Uterus (tissue), 4 donors: Measurements from ENCODE around the gene PRAMEF12. TPM values are rescaled to one million over a fixed set of nuclear protein-coding genes. Genes with fewer than 3 reads are reported as not detected.
"Not testable (repeated sequence)": the region's sequence is repeated elsewhere in the genome, so short reads cannot be mapped to it uniquely, and the experiment has no call there.

Source experiments
- DNase-seq, 2 donors: peaks; one replicate each; pipeline ENCODE4 v3.0.0-alpha.2; 2019 to 2020
- H3K27ac ChIP-seq, 2 donors: fragments of 200-600 bp; sonication (generic); 1 replicate in 1 of 2; 2 replicates in 1 of 2; pipeline ENCODE4 v1.5.1; 2016 to 2018
- H3K27me3 ChIP-seq, 2 donors: fragments of 200-600 bp; sonication (generic); one replicate each; pipeline ENCODE4 v1.5.1; 2018 to 2019; ENCODE audit warnings: control low read depth in 1 of 2
- H3K36me3 ChIP-seq, 2 donors: fragments of 200-600 bp; sonication (generic); one replicate each; pipeline ENCODE4 v1.5.1; 2019; ENCODE audit warnings: control low read depth in 1 of 2
- H3K4me1 ChIP-seq, 2 donors: fragments of 200-600 bp; sonication (generic); one replicate each; pipeline ENCODE4 v1.5.1; 2018 to 2019; ENCODE audit warnings: control low read depth in 1 of 2
- H3K4me3 ChIP-seq, 2 donors: fragments of 200-600 bp; sonication (generic); 1 replicate in 1 of 2; 2 replicates in 1 of 2; pipeline ENCODE4 v1.5.1; 2018 to 2019; ENCODE audit warnings: mild to moderate bottlenecking in 1 of 2
- H3K9me3 ChIP-seq, 2 donors: fragments of 200-600 bp; sonication (generic); one replicate each; pipeline ENCODE4 v1.5.1; 2019; ENCODE audit warnings: control low read depth in 1 of 2
- POLR2A ChIP-seq, 2 donors: fragments of 450-650 bp; IDR thresholded peaks; one replicate each; pipeline ENCODE4 v1.6.1; 2016; ENCODE audit warnings: antibody characterized with exemption in 2 of 2, mild to moderate bottlenecking in 1 of 2, moderate library complexity in 1 of 2
- intact Hi-C: fragments of 100-400 bp; cut with DNase I; formaldehyde crosslinking; loops from one replicate; pipeline ENCODE4 v1.15.1; 2023; ENCODE audit warnings: low total_unique reads
- total RNA-seq, 4 donors: library from RNA; depleted of rRNA in 3 of 4; stranded (reverse); fragments of >200 nt in 3 of 4; gene quantifications; one replicate each; pipeline versions ENCODE4 v1.1.0 to v1.2.4, GENCODE V29; 2014 to 2023
- TF ChIP-seq, protein P1 (sequence below), 4 experiments: fragments of 200-600 bp in 2 of 4; fragments of 450-650 bp in 2 of 4; sonication (generic) in 2 of 4; IDR thresholded peaks; one replicate each; pipeline ENCODE4 v1.5.1; 2016 to 2019; ENCODE audit warnings: antibody characterized with exemption in 4 of 4, mild to moderate bottlenecking in 2 of 4, moderate library complexity in 1 of 4
- donor health status: DM: yes; HTN: yes; CAD: no.

PRAMEF12 gene
- total RNA-seq, 4 donors from 2014 or later = not detected

DNA sequence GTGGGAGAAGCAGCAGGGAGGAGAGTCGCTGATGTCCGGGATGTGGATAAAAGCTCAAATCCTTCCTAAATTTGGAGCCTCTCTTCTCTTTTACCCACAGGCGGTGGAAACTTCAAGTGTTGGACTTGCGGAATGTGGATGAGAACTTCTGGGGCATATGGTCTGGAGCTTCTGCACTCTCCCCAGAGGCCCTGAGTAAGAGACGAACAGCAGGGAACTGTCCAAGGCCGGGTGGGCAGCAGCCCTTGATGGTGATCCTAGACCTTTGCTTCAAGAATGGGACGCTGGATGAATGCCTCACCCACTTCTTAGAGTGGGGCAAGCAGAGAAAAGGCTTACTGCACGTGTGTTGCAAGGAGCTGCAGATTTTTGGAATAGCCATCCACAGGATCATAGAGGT lies 1.9 kb downstream of the PRAMEF12 start:
- Histone ChIP-seq H3K27me3 (no peaks in the 10 kb centered on the region), H3K4me3 (no peak overlapping the region), H3K9me3 (no peaks in the 10 kb centered on the region), H3K27ac (no peak overlapping the region), H3K36me3 (no peaks in the 10 kb centered on the region), H3K4me1 (no peaks in the 10 kb centered on the region)
- intact Hi-C loops = no loop called here
- TF ChIP-seq, protein P1, sequence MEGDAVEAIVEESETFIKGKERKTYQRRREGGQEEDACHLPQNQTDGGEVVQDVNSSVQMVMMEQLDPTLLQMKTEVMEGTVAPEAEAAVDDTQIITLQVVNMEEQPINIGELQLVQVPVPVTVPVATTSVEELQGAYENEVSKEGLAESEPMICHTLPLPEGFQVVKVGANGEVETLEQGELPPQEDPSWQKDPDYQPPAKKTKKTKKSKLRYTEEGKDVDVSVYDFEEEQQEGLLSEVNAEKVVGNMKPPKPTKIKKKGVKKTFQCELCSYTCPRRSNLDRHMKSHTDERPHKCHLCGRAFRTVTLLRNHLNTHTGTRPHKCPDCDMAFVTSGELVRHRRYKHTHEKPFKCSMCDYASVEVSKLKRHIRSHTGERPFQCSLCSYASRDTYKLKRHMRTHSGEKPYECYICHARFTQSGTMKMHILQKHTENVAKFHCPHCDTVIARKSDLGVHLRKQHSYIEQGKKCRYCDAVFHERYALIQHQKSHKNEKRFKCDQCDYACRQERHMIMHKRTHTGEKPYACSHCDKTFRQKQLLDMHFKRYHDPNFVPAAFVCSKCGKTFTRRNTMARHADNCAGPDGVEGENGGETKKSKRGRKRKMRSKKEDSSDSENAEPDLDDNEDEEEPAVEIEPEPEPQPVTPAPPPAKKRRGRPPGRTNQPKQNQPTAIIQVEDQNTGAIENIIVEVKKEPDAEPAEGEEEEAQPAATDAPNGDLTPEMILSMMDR (IDR thresholded peaks at IDR 0.05) = no peak
- no peak for TF ChIP-seq POLR2A (IDR thresholded peaks at IDR 0.05)
- DNase-seq = no peak

DNA sequence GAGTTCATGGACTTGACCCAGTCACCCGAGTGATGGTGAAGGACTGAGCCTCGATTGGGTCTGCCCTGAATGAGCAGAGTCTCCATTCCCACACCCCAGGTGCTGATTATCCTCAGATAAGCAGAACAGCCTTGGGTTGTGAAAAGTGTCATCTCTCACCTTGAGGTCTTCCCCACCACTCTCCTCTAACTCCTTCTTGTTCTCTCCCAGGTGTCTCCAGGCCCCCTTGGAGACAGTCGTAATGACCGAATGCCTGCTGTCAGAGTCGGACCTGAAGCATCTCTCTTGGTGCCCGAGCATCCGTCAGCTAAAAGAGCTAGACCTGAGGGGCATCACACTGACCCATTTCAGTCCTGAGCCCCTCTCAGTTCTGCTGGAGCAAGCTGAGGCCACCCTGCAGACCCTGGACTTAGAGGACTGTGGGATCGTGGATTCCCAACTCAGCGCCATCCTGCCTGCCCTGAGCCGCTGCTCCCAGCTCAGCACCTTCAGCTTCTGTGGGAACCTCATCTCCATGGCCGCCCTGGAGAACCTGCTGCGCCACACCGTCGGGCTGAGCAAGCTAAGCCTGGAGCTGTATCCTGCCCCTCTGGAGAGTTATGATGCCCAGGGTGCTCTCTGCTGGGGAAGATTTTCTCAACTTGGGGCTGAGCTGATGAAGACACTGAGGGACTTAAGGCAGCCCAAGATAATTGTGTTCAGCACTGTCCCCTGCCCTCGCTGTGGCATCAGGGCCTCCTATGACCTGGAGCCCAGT lies 3.4 kb downstream of the PRAMEF12 start:
- H3K36me3 ChIP-seq = no peaks in the 10 kb centered on the region
- intact Hi-C loops = no loop called here
- no peak for TF ChIP-seq POLR2A (IDR thresholded peaks at IDR 0.05)
- TF ChIP-seq, protein P1 (IDR thresholded peaks at IDR 0.05) = no peak
- H3K27ac ChIP-seq = no peak overlapping the region
- no peaks in the 10 kb centered on the region for H3K27me3 ChIP-seq
- H3K9me3 ChIP-seq = no peaks in the 10 kb centered on the region
- no peaks in the 10 kb centered on the region for H3K4me1 ChIP-seq
- no peak for DNase-seq
- no peak overlapping the region for H3K4me3 ChIP-seq

DNA sequence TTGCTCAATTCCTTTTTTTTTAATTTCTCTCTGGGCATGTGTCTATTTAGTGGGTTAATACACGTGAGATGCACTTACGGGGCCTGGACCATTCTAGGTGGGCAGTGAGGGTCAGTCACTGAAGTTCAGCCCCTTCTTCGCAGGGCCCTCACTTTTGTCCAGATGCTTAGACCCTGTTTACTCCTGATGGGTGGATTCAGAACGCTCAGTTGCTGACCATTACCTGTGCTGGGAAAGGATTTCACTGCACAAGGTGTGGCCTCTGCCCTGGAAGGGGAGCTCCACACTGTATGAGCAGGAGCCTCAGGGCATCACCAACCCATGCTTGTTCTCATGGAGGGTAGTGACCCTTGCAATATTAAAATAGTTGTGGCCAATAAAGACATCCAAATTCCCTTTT lies 4.5 kb downstream of the PRAMEF12 start:
- no peaks in the 10 kb centered on the region for H3K4me1 ChIP-seq

DNA sequence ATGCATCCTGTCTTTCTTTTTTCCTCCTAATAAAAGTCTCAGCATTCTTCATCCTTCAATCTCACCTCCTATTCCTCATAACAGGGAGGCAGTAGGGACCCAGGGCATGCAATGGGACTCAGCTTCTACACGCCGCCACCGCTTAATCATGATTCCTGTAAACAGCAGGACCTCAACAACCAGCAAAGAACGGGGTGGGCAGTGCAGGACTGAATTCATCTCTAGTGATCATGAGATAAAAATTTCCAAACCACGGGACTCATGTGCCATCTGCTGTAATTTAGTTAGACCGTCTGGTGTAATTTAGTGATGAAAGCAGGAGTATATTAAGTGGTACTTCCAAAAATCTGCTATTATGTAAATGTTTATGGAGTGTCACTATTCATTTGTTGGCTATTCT lies 5.4 kb downstream of the PRAMEF12 start:
- no peak for DNase-seq
- intact Hi-C loops = no loop called here
- Histone ChIP-seq H3K27ac (no peak overlapping the region), H3K4me1 (no peaks in the 10 kb centered on the region), H3K27me3 (no peaks in the 10 kb centered on the region), H3K9me3 (no peaks in the 10 kb centered on the region), H3K4me3 (no peak overlapping the region), H3K36me3 (no peaks in the 10 kb centered on the region)
- TF ChIP-seq, protein P1 (IDR thresholded peaks at IDR 0.05) = no peak
- no peak for TF ChIP-seq POLR2A (IDR thresholded peaks at IDR 0.05)

More for the DNA sequence above, 4.5 kb downstream of the PRAMEF12 start:
- no peak overlapping the region for H3K4me3 ChIP-seq
- TF ChIP-seq POLR2A (IDR thresholded peaks at IDR 0.05) = no peak
- TF ChIP-seq, protein P1 (IDR thresholded peaks at IDR 0.05) = no peak
- H3K27ac ChIP-seq = no peak overlapping the region
- no peaks in the 10 kb centered on the region for H3K27me3 ChIP-seq
- H3K9me3 ChIP-seq = no peaks in the 10 kb centered on the region
- no peaks in the 10 kb centered on the region for H3K36me3 ChIP-seq
- intact Hi-C loops = no loop called here
- DNase-seq = no peak

DNA sequence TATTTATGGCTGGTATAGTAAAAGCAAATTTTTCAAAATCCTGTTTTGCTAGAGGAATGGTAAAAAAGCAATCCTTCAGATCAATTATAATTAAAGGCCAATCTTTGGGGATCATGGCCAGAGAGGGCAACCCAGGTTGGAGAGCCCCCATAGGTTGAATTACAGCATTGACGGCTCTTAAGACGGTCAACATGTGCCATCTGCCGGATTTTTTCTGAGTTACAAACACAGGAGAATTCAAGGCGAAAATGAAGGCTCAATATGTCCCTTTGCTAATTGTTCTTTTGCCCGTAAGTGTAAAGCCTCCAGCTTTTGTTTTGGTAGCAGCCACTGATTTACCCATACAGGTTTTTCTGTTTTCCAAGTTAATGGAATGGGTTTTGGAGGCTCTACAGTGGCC lies 8.0 kb downstream of the PRAMEF12 start:
- H3K27me3 ChIP-seq, DNase-seq, H3K9me3 ChIP-seq, H3K4me3 ChIP-seq, intact Hi-C loops, H3K4me1 ChIP-seq, H3K27ac ChIP-seq, H3K36me3 ChIP-seq: not testable (repeated sequence)

DNA sequence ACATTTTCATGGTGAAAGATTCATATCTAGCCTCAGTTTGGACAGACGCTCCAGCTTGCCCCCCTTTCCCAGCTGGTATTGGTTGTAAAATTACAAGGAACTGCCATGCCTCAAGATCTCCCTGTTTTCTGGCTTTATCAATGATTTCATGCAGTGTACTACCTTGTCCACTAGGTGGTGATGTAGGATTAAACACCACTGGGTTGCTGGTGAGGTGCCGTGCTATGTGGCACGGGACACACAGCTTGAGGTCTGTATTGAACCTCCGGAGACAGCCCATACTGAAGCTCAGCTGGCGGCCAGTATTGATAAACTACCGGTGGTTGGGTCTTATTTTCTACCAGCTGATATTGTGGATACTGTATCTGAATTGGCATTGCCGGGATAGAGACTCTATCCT lies 10.2 kb downstream of the PRAMEF12 start:
- intact Hi-C loops, DNase-seq, H3K4me1 ChIP-seq, H3K27ac ChIP-seq, H3K9me3 ChIP-seq, H3K4me3 ChIP-seq, H3K36me3 ChIP-seq, H3K27me3 ChIP-seq: not testable (repeated sequence)

DNA sequence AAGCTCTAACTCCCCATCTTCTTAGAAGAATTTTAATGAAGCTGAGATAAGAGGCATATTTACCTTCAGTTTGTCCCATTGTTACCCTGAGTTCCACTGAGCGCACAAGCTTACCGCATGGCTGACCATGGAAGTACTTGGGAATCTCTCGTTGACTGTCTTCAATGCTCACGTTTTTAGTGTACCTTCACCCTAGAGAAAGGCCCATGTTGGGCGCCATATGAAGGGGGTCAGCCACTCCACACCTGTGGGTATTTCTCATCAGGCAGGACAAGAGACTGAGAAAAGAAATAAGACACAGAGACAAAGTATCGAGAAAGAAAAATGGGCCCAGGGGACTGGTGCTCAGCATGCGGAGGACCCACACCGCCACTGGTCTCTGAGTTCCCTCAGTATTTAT lies 11.2 kb downstream of the PRAMEF12 start:
- H3K4me1 ChIP-seq, DNase-seq, intact Hi-C loops, H3K9me3 ChIP-seq, H3K4me3 ChIP-seq, H3K27me3 ChIP-seq, H3K27ac ChIP-seq, H3K36me3 ChIP-seq: not testable (repeated sequence)

DNA sequence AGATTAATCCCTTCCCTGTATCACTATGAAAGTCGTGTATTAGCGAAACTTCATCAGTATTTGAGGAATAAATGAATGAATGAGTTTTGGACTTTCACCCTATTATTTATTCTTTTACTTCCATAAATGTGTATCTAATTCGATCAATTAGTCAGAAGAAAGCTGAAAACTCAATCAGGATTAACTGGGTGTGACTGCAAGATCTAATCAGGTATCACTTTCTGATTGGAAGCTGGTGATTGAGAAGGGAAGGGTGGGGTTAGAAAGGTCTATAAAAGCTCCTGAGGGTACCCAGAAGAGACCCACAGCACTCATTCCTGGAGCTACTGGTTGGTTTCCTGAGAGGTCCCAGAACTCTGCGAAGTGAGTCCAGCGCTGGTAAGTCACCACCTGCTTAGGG lies 17.6 kb downstream of the PRAMEF12 start, which contains the start of gene PRAMEF1:
TSS of gene PRAMEF1 (plus strand) at position 301 of the 400 bp plus-strand sequence. CDS start 1,831 bp downstream, outside the sequence.
- H3K36me3 ChIP-seq, H3K27me3 ChIP-seq, H3K4me3 ChIP-seq, intact Hi-C loops, H3K9me3 ChIP-seq, H3K4me1 ChIP-seq, H3K27ac ChIP-seq, DNase-seq: not testable (repeated sequence)
